ENCODE results near the gene AKAP13. TPM values are rescaled to one million over a fixed set of nuclear protein-coding genes. Genes with fewer than 3 reads are reported as not detected.

AKAP13 gene
- polyA plus RNA-seq, 3 donors, result 47.9 to 99.7 (median 92.6) TPM

- H3K9ac ChIP-seq (ENCODE audit: insufficient read depth, low read length, poor library complexity, severe bottlenecking), result no peak overlapping the region
- intact Hi-C loops (cut with micrococcal nuclease), result no loop called here
- peaks cover 36 to 54% of the 10 kb centered on the region in 2 donors for H3K4me1 ChIP-seq (ENCODE audit: control insufficient read depth in 1 of 2, insufficient read depth in 2 of 2, low read length in 2 of 2)
- Mint-ChIP-seq H3K36me3 (peaks cover 15 to 45% of the 10 kb centered on the region in 2 donors), H3K9me3 (no peaks in the 10 kb centered on the region), H3K4me3 (no peak overlapping the region), H3K27ac (peak overlapping the region in 2 of 7 donors; percentile 0 to 7), H3K27me3 (ENCODE audit: low read depth in 3 of 3) (no peaks in the 10 kb centered on the region), H3K4me1 (peaks cover 24% of the 10 kb centered on the region)
- H3K27ac ChIP-seq (ENCODE audit: low read depth in 1 of 2, low read length in 2 of 2), result peak overlapping the region in 1 of 2 donors; percentile 76
- H3K4me3 ChIP-seq (replicated peaks in 1 of 3; ENCODE audit: low read depth in 2 of 3, low read length in 3 of 3), result no peak overlapping the region
- H3K79me2 ChIP-seq (ENCODE audit: insufficient read depth, low read length), result peaks cover 93% of the 10 kb centered on the region
- H4K20me1 ChIP-seq (ENCODE audit: insufficient read depth, low read length), result peaks cover 98% of the 10 kb centered on the region
- no peaks in the 10 kb centered on the region for H3K9me3 ChIP-seq (replicated peaks in 1 of 2; ENCODE audit: control insufficient read depth in 1 of 2, insufficient read depth in 1 of 2, low read length in 2 of 2)
- H3K27me3 ChIP-seq (ENCODE audit: control insufficient read depth in 2 of 2, insufficient read depth in 2 of 2, low read length in 2 of 2), result no peaks in the 10 kb centered on the region
- H3K36me3 ChIP-seq (replicated peaks in 1 of 2; ENCODE audit: control insufficient read depth in 1 of 2, insufficient read depth in 2 of 2, low read length in 2 of 2), result peaks cover 38 to 82% of the 10 kb centered on the region in 2 donors
- peak in 1 of 3 donors; percentile 25 for DNase-seq
- no peak overlapping the region for H2AFZ ChIP-seq (ENCODE audit: insufficient read depth, low read depth, low read length, poor library complexity, severe bottlenecking)
- no peak for TF ChIP-seq CTCF (IDR thresholded peaks at IDR 0.05)
- no peak overlapping the region for H3K4me2 ChIP-seq (replicated peaks; ENCODE audit: extremely low read depth, low read length, poor library complexity, severe bottlenecking)
Measured at GRCh38 chr15:85615930-85616329, 235.5 kb downstream of the AKAP13 start.

GRCh38 chr15:85616549-85617110 is 236.2 kb downstream of the AKAP13 start:
- Histone ChIP-seq H3K9ac (ENCODE audit: insufficient read depth, low read length, poor library complexity, severe bottlenecking) (no peak overlapping the region), H3K4me2 (replicated peaks; ENCODE audit: extremely low read depth, low read length, poor library complexity, severe bottlenecking) (no peak overlapping the region), H4K20me1 (ENCODE audit: insufficient read depth, low read length) (peaks cover 98% of the 10 kb centered on the region), H3K27me3 (ENCODE audit: control insufficient read depth in 2 of 2, insufficient read depth in 2 of 2, low read length in 2 of 2) (no peaks in the 10 kb centered on the region), H3K27ac (ENCODE audit: low read depth in 1 of 2, low read length in 2 of 2) (peak overlapping the region in 1 of 2 donors; percentile 76), H3K4me3 (replicated peaks in 1 of 3; ENCODE audit: low read depth in 2 of 3, low read length in 3 of 3) (no peak overlapping the region), H3K79me2 (ENCODE audit: insufficient read depth, low read length) (peaks cover 93% of the 10 kb centered on the region), H3K9me3 (replicated peaks in 1 of 2; ENCODE audit: control insufficient read depth in 1 of 2, insufficient read depth in 1 of 2, low read length in 2 of 2) (no peaks in the 10 kb centered on the region), H2AFZ (ENCODE audit: insufficient read depth, low read depth, low read length, poor library complexity, severe bottlenecking) (no peak overlapping the region), H3K36me3 (replicated peaks in 1 of 2; ENCODE audit: control insufficient read depth in 1 of 2, insufficient read depth in 2 of 2, low read length in 2 of 2) (peaks cover 33 to 82% of the 10 kb centered on the region in 2 donors), H3K4me1 (ENCODE audit: control insufficient read depth in 1 of 2, insufficient read depth in 2 of 2, low read length in 2 of 2) (peaks cover 36 to 58% of the 10 kb centered on the region in 2 donors)
- Mint-ChIP-seq H3K4me1 (peaks cover 24% of the 10 kb centered on the region), H3K36me3 (peaks cover 15 to 39% of the 10 kb centered on the region in 2 donors), H3K27me3 (ENCODE audit: low read depth in 3 of 3) (no peaks in the 10 kb centered on the region), H3K9me3 (no peaks in the 10 kb centered on the region), H3K27ac (peak overlapping the region in 4 of 7 donors; percentile 6 to 64 (median 34)), H3K4me3 (no peak overlapping the region)
- no peak for DNase-seq
- TF ChIP-seq CTCF (IDR thresholded peaks at IDR 0.05), result no peak
- intact Hi-C loops (cut with micrococcal nuclease), result no loop called here
